HEK293 (cell line): Measurements from ENCODE around the gene OTUD6A.

Source experiments
- CTCF ChIA-PET: fragments of 350-600 bp; formaldehyde crosslinking; extraction: SDS; loops from one replicate; lab custom pipeline; 2021; ENCODE audit warnings: antibody characterized with exemption; lab: Yijun Ruan, JAX
- POLR2A ChIA-PET: fragments of 300-600 bp; formaldehyde crosslinking; extraction: SDS; loops from one replicate; lab custom pipeline; 2020; ENCODE audit warnings: antibody characterized with exemption, inconsistent platforms; lab: Yijun Ruan, JAX
- H3K27ac ChIP-seq: fragments of 200-500 bp; sonication (Bioruptor generic); 2 replicates; pipeline ENCODE4 v1.5.1; 2014; ENCODE audit warnings: low read depth, low read length, control low read depth, inconsistent platforms; ENCODE audit errors: extremely low read depth
- H3K36me3 ChIP-seq, 2 experiments: fragments of 200-500 bp in 1 of 2; sonication (Bioruptor generic) in 1 of 2; 1 replicate in 1 of 2; 2 replicates in 1 of 2; pipeline ENCODE4 v1.5.1; 2014 to 2017; ENCODE audit warnings: inconsistent platforms in 2 of 2, low read length in 2 of 2; ENCODE audit not compliant: control insufficient read depth in 2 of 2, insufficient read depth in 1 of 2
- H3K4me1 ChIP-seq: fragments of 200-500 bp; sonication (Bioruptor generic); 2 replicates; pipeline ENCODE4 v1.5.1; 2014; ENCODE audit warnings: mild to moderate bottlenecking, low read length, inconsistent platforms; ENCODE audit not compliant: control insufficient read depth, insufficient read depth
- H3K4me3 ChIP-seq: 2 replicates; pipeline ENCODE4 v1.5.1; 2011; ENCODE audit warnings: low read depth, mild to moderate bottlenecking, control low read depth, low read length, moderate library complexity
- H3K9me3 ChIP-seq: fragments of 200-500 bp; sonication (Bioruptor generic); 2 replicates; pipeline ENCODE4 v1.5.1; 2014; ENCODE audit warnings: low read depth, low read length, inconsistent platforms; ENCODE audit not compliant: control insufficient read depth, insufficient read depth
- KLF7 ChIP-seq: fragments of 450-650 bp; formaldehyde crosslinking; IDR thresholded peaks from 2 replicates; pipeline ENCODE4 v1.5.1; 2016; ENCODE audit warnings: missing biosample characterization, missing genetic modification characterization, borderline replicate concordance
- KLF8 ChIP-seq: fragments of 450-650 bp; formaldehyde crosslinking; IDR thresholded peaks from 2 replicates; pipeline ENCODE4 v1.5.1; 2016; ENCODE audit warnings: missing biosample characterization, missing genetic modification characterization
- MZF1 ChIP-seq: fragments of 450-650 bp; formaldehyde crosslinking; IDR thresholded peaks from 2 replicates; pipeline ENCODE4 v1.5.1; 2017; ENCODE audit warnings: missing biosample characterization, missing genetic modification characterization, borderline replicate concordance
- OSR2 ChIP-seq: fragments of 450-650 bp; formaldehyde crosslinking; IDR thresholded peaks from 2 replicates; pipeline ENCODE4 v1.5.1; 2016; ENCODE audit warnings: missing biosample characterization, missing genetic modification characterization
- SCRT1 ChIP-seq: fragments of 450-650 bp; formaldehyde crosslinking; IDR thresholded peaks from 2 replicates; pipeline ENCODE4 v1.5.1; 2016; ENCODE audit warnings: missing biosample characterization, missing genetic modification characterization, borderline replicate concordance
- SCRT2 ChIP-seq: fragments of 450-650 bp; formaldehyde crosslinking; IDR thresholded peaks from 2 replicates; pipeline ENCODE4 v1.5.1; 2016; ENCODE audit warnings: missing biosample characterization, missing genetic modification characterization
- ZBTB7A ChIP-seq: fragments of 450-650 bp; formaldehyde crosslinking; IDR thresholded peaks from 2 replicates; pipeline ENCODE4 v1.5.1; 2016; ENCODE audit warnings: low read depth, missing biosample characterization, missing genetic modification characterization
- ZNF174 ChIP-seq: fragments of 450-650 bp; formaldehyde crosslinking; IDR thresholded peaks from 2 replicates; pipeline ENCODE4 v1.5.0; 2017; ENCODE audit warnings: missing biosample characterization, mild to moderate bottlenecking, missing genetic modification characterization
- ZNF19 ChIP-seq: fragments of 450-650 bp; formaldehyde crosslinking; IDR thresholded peaks from 2 replicates; pipeline ENCODE4; 2016; ENCODE audit warnings: missing biosample characterization, missing genetic modification characterization, low read depth
- ZNF221 ChIP-seq: fragments of 450-650 bp; formaldehyde crosslinking; IDR thresholded peaks from 2 replicates; pipeline ENCODE4 v1.5.1; 2017; ENCODE audit warnings: missing biosample characterization, missing genetic modification characterization, borderline replicate concordance
- ZNF311 ChIP-seq: fragments of 450-650 bp; formaldehyde crosslinking; IDR thresholded peaks from 2 replicates; pipeline ENCODE4 v1.5.1; 2017; ENCODE audit warnings: missing biosample characterization, missing genetic modification characterization, borderline replicate concordance
- ZNF629 ChIP-seq: fragments of 450-650 bp; formaldehyde crosslinking; IDR thresholded peaks from 2 replicates; pipeline ENCODE4 v1.5.1; 2017; ENCODE audit warnings: missing biosample characterization, missing genetic modification characterization
- ZNF654 ChIP-seq: fragments of 450-650 bp; formaldehyde crosslinking; IDR thresholded peaks from 2 replicates; pipeline ENCODE4 v1.5.1; 2016; ENCODE audit warnings: low read depth, missing biosample characterization, missing genetic modification characterization
- ZNF660 ChIP-seq: fragments of 450-650 bp; IDR thresholded peaks from 2 replicates; pipeline ENCODE4 v1.5.1; 2018; ENCODE audit warnings: missing biosample characterization, mild to moderate bottlenecking, missing genetic modification characterization
- ZNF670 ChIP-seq: fragments of 450-650 bp; formaldehyde crosslinking; IDR thresholded peaks from 2 replicates; pipeline ENCODE4 v1.5.1; 2016; ENCODE audit warnings: missing biosample characterization, missing genetic modification characterization, low read depth
- ZNF776 ChIP-seq: fragments of 450-650 bp; formaldehyde crosslinking; IDR thresholded peaks from 2 replicates; pipeline ENCODE4 v1.5.0; 2017; ENCODE audit warnings: missing biosample characterization, missing genetic modification characterization, borderline replicate concordance
- ZNF843 ChIP-seq: fragments of 450-650 bp; formaldehyde crosslinking; IDR thresholded peaks from 2 replicates; pipeline ENCODE4 v1.5.1; 2016; ENCODE audit warnings: missing biosample characterization, missing genetic modification characterization
- TF ChIP-seq, protein P1 (sequence below): fragments of 450-650 bp; formaldehyde crosslinking; IDR thresholded peaks from 2 replicates; pipeline ENCODE4 v1.5.1; 2016; ENCODE audit warnings: missing biosample characterization, missing genetic modification characterization
- TF ChIP-seq, protein P2 (sequence below): fragments of 450-650 bp; formaldehyde crosslinking; IDR thresholded peaks from 2 replicates; pipeline ENCODE4 v1.5.1; 2016; ENCODE audit warnings: missing biosample characterization, missing genetic modification characterization, low read depth
- TF ChIP-seq, protein P3 (sequence below): fragments of 450-650 bp; IDR thresholded peaks from 2 replicates; pipeline ENCODE4 v1.5.1; 2018; ENCODE audit warnings: missing biosample characterization, mild to moderate bottlenecking, missing genetic modification characterization
- TF ChIP-seq, protein P4 (sequence below): fragments of 450-650 bp; formaldehyde crosslinking; IDR thresholded peaks from 2 replicates; pipeline ENCODE4 v1.5.1; 2017; ENCODE audit warnings: missing biosample characterization, missing genetic modification characterization

Gene OTUD6A

DNA sequence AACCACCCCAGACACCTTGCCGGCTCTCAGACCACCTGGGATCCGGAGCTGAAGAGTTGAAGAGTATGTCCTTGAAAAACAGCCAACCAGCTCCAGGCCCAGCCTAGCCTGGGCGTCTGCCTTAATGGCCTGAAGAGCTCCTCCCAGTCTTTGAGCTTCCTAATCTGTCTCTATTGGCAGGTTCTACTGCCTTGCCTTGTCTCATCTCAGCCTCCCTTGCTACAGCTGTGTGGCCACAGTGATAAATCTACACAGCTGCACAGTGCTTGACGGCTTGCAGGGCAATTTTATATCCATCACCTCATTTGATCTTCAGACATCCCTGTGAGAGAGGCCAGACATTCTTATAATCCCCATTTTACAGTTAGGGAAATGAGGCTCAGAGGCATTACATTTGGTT, 32.4 kb upstream of the OTUD6A start:
- Histone ChIP-seq H3K4me1 (no peaks in the 10 kb centered on the region), H3K9me3 (no peaks in the 10 kb centered on the region), H3K36me3 (peaks cover 0 to 2% of the 10 kb centered on the region in 2 experiments; a peak in 1 of 3 replicates), H3K27ac (no peak overlapping the region), H3K4me3 (no peak overlapping the region)
- ChIA-PET POLR2A (no interaction called here), CTCF (interaction anchor here (0.6 to 5.8 kb wide), 35 partner anchors 9 to 1853 kb away, joined by 3 to 56 read pairs (median 4); no protein-coding TSS in a partner anchor)
- TF ChIP-seq ZNF670 (tag by site-specific recombination): no peak
- TF ChIP-seq MZF1 (tag by site-specific recombination): no peak
- no peak for TF ChIP-seq ZNF776 (tag by site-specific recombination)
- TF ChIP-seq SCRT1 (tag by site-specific recombination): no peak
- no peak for TF ChIP-seq ZNF311
- TF ChIP-seq, protein P1, sequence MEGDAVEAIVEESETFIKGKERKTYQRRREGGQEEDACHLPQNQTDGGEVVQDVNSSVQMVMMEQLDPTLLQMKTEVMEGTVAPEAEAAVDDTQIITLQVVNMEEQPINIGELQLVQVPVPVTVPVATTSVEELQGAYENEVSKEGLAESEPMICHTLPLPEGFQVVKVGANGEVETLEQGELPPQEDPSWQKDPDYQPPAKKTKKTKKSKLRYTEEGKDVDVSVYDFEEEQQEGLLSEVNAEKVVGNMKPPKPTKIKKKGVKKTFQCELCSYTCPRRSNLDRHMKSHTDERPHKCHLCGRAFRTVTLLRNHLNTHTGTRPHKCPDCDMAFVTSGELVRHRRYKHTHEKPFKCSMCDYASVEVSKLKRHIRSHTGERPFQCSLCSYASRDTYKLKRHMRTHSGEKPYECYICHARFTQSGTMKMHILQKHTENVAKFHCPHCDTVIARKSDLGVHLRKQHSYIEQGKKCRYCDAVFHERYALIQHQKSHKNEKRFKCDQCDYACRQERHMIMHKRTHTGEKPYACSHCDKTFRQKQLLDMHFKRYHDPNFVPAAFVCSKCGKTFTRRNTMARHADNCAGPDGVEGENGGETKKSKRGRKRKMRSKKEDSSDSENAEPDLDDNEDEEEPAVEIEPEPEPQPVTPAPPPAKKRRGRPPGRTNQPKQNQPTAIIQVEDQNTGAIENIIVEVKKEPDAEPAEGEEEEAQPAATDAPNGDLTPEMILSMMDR (tag by site-specific recombination): no peak
- TF ChIP-seq ZNF174: no peak
- TF ChIP-seq ZBTB7A (tag by site-specific recombination): no peak
- TF ChIP-seq, protein P2, sequence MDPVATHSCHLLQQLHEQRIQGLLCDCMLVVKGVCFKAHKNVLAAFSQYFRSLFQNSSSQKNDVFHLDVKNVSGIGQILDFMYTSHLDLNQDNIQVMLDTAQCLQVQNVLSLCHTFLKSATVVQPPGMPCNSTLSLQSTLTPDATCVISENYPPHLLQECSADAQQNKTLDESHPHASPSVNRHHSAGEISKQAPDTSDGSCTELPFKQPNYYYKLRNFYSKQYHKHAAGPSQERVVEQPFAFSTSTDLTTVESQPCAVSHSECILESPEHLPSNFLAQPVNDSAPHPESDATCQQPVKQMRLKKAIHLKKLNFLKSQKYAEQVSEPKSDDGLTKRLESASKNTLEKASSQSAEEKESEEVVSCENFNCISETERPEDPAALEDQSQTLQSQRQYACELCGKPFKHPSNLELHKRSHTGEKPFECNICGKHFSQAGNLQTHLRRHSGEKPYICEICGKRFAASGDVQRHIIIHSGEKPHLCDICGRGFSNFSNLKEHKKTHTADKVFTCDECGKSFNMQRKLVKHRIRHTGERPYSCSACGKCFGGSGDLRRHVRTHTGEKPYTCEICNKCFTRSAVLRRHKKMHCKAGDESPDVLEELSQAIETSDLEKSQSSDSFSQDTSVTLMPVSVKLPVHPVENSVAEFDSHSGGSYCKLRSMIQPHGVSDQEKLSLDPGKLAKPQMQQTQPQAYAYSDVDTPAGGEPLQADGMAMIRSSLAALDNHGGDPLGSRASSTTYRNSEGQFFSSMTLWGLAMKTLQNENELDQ (tag by site-specific recombination): no peak
- TF ChIP-seq, protein P3, sequence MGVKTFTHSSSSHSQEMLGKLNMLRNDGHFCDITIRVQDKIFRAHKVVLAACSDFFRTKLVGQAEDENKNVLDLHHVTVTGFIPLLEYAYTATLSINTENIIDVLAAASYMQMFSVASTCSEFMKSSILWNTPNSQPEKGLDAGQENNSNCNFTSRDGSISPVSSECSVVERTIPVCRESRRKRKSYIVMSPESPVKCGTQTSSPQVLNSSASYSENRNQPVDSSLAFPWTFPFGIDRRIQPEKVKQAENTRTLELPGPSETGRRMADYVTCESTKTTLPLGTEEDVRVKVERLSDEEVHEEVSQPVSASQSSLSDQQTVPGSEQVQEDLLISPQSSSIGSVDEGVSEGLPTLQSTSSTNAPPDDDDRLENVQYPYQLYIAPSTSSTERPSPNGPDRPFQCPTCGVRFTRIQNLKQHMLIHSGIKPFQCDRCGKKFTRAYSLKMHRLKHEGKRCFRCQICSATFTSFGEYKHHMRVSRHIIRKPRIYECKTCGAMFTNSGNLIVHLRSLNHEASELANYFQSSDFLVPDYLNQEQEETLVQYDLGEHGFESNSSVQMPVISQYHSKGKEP (tag by site-specific recombination): no peak
- TF ChIP-seq ZNF19 (tag by site-specific recombination): no peak
- no peak for TF ChIP-seq ZNF660 (tag by site-specific recombination)
- TF ChIP-seq ZNF843 (tag by site-specific recombination): no peak
- no peak for TF ChIP-seq KLF7 (tag by site-specific recombination)
- TF ChIP-seq, protein P4, sequence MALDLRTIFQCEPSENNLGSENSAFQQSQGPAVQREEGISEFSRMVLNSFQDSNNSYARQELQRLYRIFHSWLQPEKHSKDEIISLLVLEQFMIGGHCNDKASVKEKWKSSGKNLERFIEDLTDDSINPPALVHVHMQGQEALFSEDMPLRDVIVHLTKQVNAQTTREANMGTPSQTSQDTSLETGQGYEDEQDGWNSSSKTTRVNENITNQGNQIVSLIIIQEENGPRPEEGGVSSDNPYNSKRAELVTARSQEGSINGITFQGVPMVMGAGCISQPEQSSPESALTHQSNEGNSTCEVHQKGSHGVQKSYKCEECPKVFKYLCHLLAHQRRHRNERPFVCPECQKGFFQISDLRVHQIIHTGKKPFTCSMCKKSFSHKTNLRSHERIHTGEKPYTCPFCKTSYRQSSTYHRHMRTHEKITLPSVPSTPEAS (tag by site-specific recombination): no peak
- TF ChIP-seq ZNF629 (tag by site-specific recombination): no peak
- no peak for TF ChIP-seq OSR2

DNA sequence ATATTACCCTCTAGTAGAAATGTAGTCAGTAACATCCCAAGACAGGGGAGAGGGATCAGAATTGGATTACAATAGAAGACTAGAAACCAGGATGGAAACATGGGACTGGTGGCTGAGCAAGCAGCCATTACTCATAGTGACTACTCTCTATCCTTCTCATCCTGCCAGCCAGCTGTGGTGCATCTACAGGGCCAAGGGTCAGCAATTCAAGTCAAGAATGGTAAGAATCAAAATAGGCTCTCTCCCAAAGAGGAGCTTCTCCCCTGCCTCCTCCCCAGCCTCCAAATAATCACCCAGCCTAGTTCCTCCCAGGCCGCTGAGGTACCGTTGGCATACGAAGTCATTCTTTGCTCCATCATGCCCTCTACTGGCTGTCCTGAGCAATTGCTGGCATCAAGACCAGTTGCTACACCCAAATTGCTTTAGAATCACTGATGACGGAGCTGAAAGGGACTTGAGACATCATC, 31.9 kb upstream of the OTUD6A start:
- no peak overlapping the region for H3K4me3 ChIP-seq
- no peak overlapping the region for H3K27ac ChIP-seq
- CTCF ChIA-PET: interaction anchor here (0.5 to 5.8 kb wide), 44 partner anchors 9 to 1853 kb away, joined by 3 to 56 read pairs (median 4); no protein-coding TSS in a partner anchor
- POLR2A ChIA-PET: no interaction called here
- TF ChIP-seq ZNF660 (tag by site-specific recombination): peak; percentile 61; the same call in 1 of the 2 replicates
- TF ChIP-seq SCRT2: peak; percentile 90
- TF ChIP-seq SCRT1 (tag by site-specific recombination): peak; percentile 82
- no peak for TF ChIP-seq ZNF221 (tag by site-specific recombination)
- TF ChIP-seq, protein P1 (tag by site-specific recombination): peak; percentile 76; the same call in 1 of the 2 replicates
- TF ChIP-seq KLF8 (tag by site-specific recombination): 0 out of 2 replicates have a peak, but pooled peaks have one; percentile 15
- peak; percentile 85 for TF ChIP-seq ZNF654 (tag by site-specific recombination)
- TF ChIP-seq KLF7 (tag by site-specific recombination): no peak
- H3K36me3 ChIP-seq: peaks cover 0 to 5% of the 10 kb centered on the region in 2 experiments; a peak in 1 of 3 replicates
- no peaks in the 10 kb centered on the region for H3K9me3 ChIP-seq
- H3K4me1 ChIP-seq: no peaks in the 10 kb centered on the region
